ENCODE data around the gene AGPAT4.
A peak's percentile ranks its signal among the peaks of the same experiment; 100 is the strongest.
"Not testable (repeated sequence)": the region's sequence is repeated elsewhere in the genome, so short reads cannot be mapped to it uniquely, and the experiment has no call there.

AGPAT4 gene

GRCh38 chr6:161273752-161274487 lies at the start of gene AGPAT4:
AGPAT4 (minus strand) TSS chr6:161274061; CDS start chr6:161232213, 41,848 bp downstream.
- DNase-seq (ENCODE audit: low read depth): peak; percentile 53

GRCh38 chr6:161319231-161319630 lies 45.4 kb upstream of the AGPAT4 start:
- DNase-seq (ENCODE audit: low read depth): no peak

GRCh38 chr6:161318456-161318855 lies 44.6 kb upstream of the AGPAT4 start:
- DNase-seq (ENCODE audit: low read depth): no peak

GRCh38 chr6:161316531-161316930 lies 42.7 kb upstream of the AGPAT4 start:
- DNase-seq (ENCODE audit: low read depth): no peak

- DNase-seq (ENCODE audit: low read depth): not testable (repeated sequence)
These were observed 41.5 kb upstream of the AGPAT4 start for GRCh38 chr6:161315246-161315917.

GRCh38 chr6:161314541-161315245 lies 40.8 kb upstream of the AGPAT4 start:
- not testable (repeated sequence) for DNase-seq (ENCODE audit: low read depth)

- no peak for DNase-seq (ENCODE audit: low read depth)
These were observed 40.2 kb upstream of the AGPAT4 start for GRCh38 chr6:161313940-161314509.

GRCh38 chr6:161313475-161313874 lies 39.6 kb upstream of the AGPAT4 start:
- not testable (repeated sequence) for DNase-seq (ENCODE audit: low read depth)

- DNase-seq (ENCODE audit: low read depth): not testable (repeated sequence)
These were observed 35.9 kb upstream of the AGPAT4 start for GRCh38 chr6:161309774-161310173.

GRCh38 chr6:161308075-161308655 lies 34.3 kb upstream of the AGPAT4 start:
- DNase-seq (ENCODE audit: low read depth): no peak

- no peak for DNase-seq (ENCODE audit: low read depth)
These were observed 32.0 kb upstream of the AGPAT4 start for GRCh38 chr6:161305860-161306259.

- DNase-seq (ENCODE audit: low read depth): no peak
These were observed 29.9 kb upstream of the AGPAT4 start for GRCh38 chr6:161303628-161304340.

GRCh38 chr6:161302949-161303348 lies 29.1 kb upstream of the AGPAT4 start:
- no peak for DNase-seq (ENCODE audit: low read depth)

GRCh38 chr6:161301338-161301737 lies 27.5 kb upstream of the AGPAT4 start:
- DNase-seq (ENCODE audit: low read depth): no peak

- DNase-seq (ENCODE audit: low read depth): no peak
These were observed 27.0 kb upstream of the AGPAT4 start for GRCh38 chr6:161300823-161301222.

- DNase-seq (ENCODE audit: low read depth): no peak
These were observed 25.9 kb upstream of the AGPAT4 start for GRCh38 chr6:161299726-161300125.

GRCh38 chr6:161295784-161296183 lies 21.9 kb upstream of the AGPAT4 start:
- no peak for DNase-seq (ENCODE audit: low read depth)

GRCh38 chr6:161292650-161293281 lies 18.9 kb upstream of the AGPAT4 start:
- DNase-seq (ENCODE audit: low read depth): no peak

GRCh38 chr6:161292145-161292544 lies 18.3 kb upstream of the AGPAT4 start:
- no peak for DNase-seq (ENCODE audit: low read depth)

GRCh38 chr6:161290751-161291150 lies 16.9 kb upstream of the AGPAT4 start:
- no peak for DNase-seq (ENCODE audit: low read depth)

- no peak for DNase-seq (ENCODE audit: low read depth)
These were observed 10.8 kb upstream of the AGPAT4 start for GRCh38 chr6:161284653-161285052.

Data from stimulated activated CD4-positive, alpha-beta T cell treated with anti-CD3 and anti-CD28 coated beads, Interleukin-2, amount 100 ng/mL, for 4 hours (primary cell).